Measurements from ENCODE around the gene ZNF354C. TPM values are rescaled to one million over a fixed set of nuclear protein-coding genes. Genes with fewer than 3 reads are reported as not detected.
A peak's percentile ranks its signal among the peaks of the same experiment; 100 is the strongest.

Gene ZNF354C
- total and polyA plus RNA-seq, 2 of the 4 experiments (the other 2 are of a cell fraction), result 1.9 to 5.6 TPM

DNA sequence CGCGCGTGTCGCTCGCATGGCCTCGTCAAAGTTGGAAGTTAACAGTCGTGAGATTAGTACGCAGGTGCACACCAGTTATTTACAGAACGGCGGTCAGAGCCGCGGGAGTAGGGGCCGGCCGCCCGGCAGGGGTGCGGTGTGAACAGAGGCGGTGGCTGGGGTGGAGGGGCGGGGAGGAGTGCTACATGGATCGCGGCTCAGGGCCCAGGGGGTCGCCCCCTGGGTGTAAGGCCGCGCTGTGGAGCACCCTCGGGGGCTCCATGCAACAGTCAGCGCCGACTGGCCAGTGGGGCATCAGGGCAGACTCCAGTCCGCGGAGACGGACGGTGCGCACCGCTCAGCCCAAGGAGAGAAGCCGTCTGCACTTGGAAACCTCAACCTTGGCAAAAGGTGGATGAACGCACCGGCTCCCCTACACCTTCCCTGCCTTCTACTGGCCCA, 60.3 kb downstream of the ZNF354C start:
- in situ Hi-C loops (cut with MboI; ENCODE audit: low sequenced_read_pairs), result no loop called here
- 95% methylated on average over 4 of the region's 35 CpGs; no CpG with 5 or more reads in 1 of the 2 experiments for whole genome bisulfite sequencing, 2 experiments (ENCODE audit: extremely low coverage in 2 of 2, insufficient read length in 1 of 2)
- H3K18ac ChIP-seq (ENCODE audit: low read depth, low read length), result no peak overlapping the region
- no peaks in the 10 kb centered on the region for H3K9me1 ChIP-seq (ENCODE audit: insufficient read depth, low read length)
- no peaks in the 10 kb centered on the region for H3K4me1 ChIP-seq (ENCODE audit: control insufficient read depth, insufficient read depth, low read length)
- no peak overlapping the region for H2AK5ac ChIP-seq (ENCODE audit: low read depth, low read length)
- H3K4me3 ChIP-seq (ENCODE audit: insufficient read depth, low read depth, low read length), result no peak overlapping the region
- no peak overlapping the region for H4K8ac ChIP-seq (ENCODE audit: low read depth in 2 of 2, low read length in 2 of 2)
- no peak overlapping the region for H2BK15ac ChIP-seq (ENCODE audit: low read depth, low read length)
- H3K9me3 ChIP-seq (ENCODE audit: control insufficient read depth, insufficient read depth, low read length), result peaks cover 4% of the 10 kb centered on the region; the same call in 1 of the 2 replicates
- DNase-seq (no peak), ATAC-seq (ENCODE audit: low read depth) (no peak)
- no peak overlapping the region for H3K4me2 ChIP-seq (ENCODE audit: low read depth, low read length)
- no peak overlapping the region for H2BK5ac ChIP-seq (ENCODE audit: low read depth, low read length, poor library complexity, severe bottlenecking)
- H3K79me1 ChIP-seq (ENCODE audit: low read depth in 1 of 2, low read length in 2 of 2), result no peaks in the 10 kb centered on the region
- H2AFZ ChIP-seq (replicated peaks; ENCODE audit: low read length, poor library complexity), result no peak overlapping the region
- no peak overlapping the region for H2BK120ac ChIP-seq (ENCODE audit: low read depth, low read length)
- H3K14ac ChIP-seq (replicated peaks; ENCODE audit: low read depth, low read length), result no peak overlapping the region
- H3K27me3 ChIP-seq (ENCODE audit: control insufficient read depth, insufficient read depth, low read length), result no peaks in the 10 kb centered on the region
- H3K27ac ChIP-seq (ENCODE audit: insufficient read depth, low read length), result no peak overlapping the region
- no peak overlapping the region for H2BK20ac ChIP-seq (ENCODE audit: low read depth, low read length)
- POLR2A ChIA-PET (ENCODE audit: unreplicated experiment), result no interaction called here
- no peak overlapping the region for H4K91ac ChIP-seq (ENCODE audit: insufficient read depth, low read depth, low read length)
- no peak overlapping the region for H3K56ac ChIP-seq (ENCODE audit: extremely low read depth, insufficient read depth, low read length)
- no peak overlapping the region for H3K4ac ChIP-seq (ENCODE audit: low read depth, low read length)
- H4K20me1 ChIP-seq (ENCODE audit: insufficient read depth, low read length), result no peaks in the 10 kb centered on the region
- H3K23ac ChIP-seq (ENCODE audit: low read depth, low read length), result no peak overlapping the region
- peak overlapping the region; percentile 71 for H2AK9ac ChIP-seq (replicated peaks; ENCODE audit: low read depth, low read length, poor library complexity)
- dilution Hi-C loops (cut with HindIII; ENCODE audit: low sequenced_read_pairs, unreplicated experiment), result no loop called here
- TF ChIP-seq FOS (IDR thresholded peaks at IDR 0.05; ENCODE audit: low read depth, low read length) (no peak), POLR2A (IDR thresholded peaks at IDR 0.05; ENCODE audit: low read depth, low read length) (no peak), CHD1 (IDR thresholded peaks at IDR 0.05; ENCODE audit: low read depth, low read length) (no peak), MAFK (IDR thresholded peaks at IDR 0.05; ENCODE audit: low read depth, low read length) (no peak)
- CTCF ChIA-PET, result no interaction called here
- no peak overlapping the region for H3K9ac ChIP-seq (ENCODE audit: low read depth, low read length)
- intact Hi-C loops (cut with micrococcal nuclease), result no loop called here
- H3K36me3 ChIP-seq (ENCODE audit: control insufficient read depth, insufficient read depth, low read length), result peaks cover 22% of the 10 kb centered on the region; the same call in 1 of the 2 replicates
- H4K5ac ChIP-seq (ENCODE audit: low read depth, low read length), result no peak overlapping the region
- no TSS peak for BruUV-seq (replicated peaks)
